ENCODE data around the gene LIMCH1.

- TF ChIP-seq CTCF (conservative IDR thresholded peaks at IDR 0.05; ENCODE audit: low read length) (no peak), EZH2phosphoT487 (IDR thresholded peaks at IDR 0.05; ENCODE audit: borderline replicate concordance) (no peak)
Measured at GRCh38 chr4:41643331-41643730, 105.4 kb downstream of the LIMCH1 start.

Measured in Loucy (cell line).